ENCODE results near the gene PAXIP1.
"Not testable (repeated sequence)": the region's sequence is repeated elsewhere in the genome, so short reads cannot be mapped to it uniquely, and the experiment has no call there.

The PAXIP1 gene
- total RNA-seq: 9.2 to 17.9 (median 13.2) reads per million in 18 experiments

- DNase-seq: peak in 1 of 2 donors; percentile 51
Measured at GRCh38 chr7:155003092-155003375, at the start of gene PAXIP1. TSS of gene PAXIP1 (minus strand) at chr7:155003124. CDS start at chr7:155002929, 195 bp downstream.

GRCh38 chr7:155051355-155051754 is 48.4 kb upstream of the PAXIP1 start:
- no peak for DNase-seq

GRCh38 chr7:155048006-155048405 is 45.1 kb upstream of the PAXIP1 start:
- no peak for DNase-seq

GRCh38 chr7:155043756-155044155 is 40.8 kb upstream of the PAXIP1 start:
- DNase-seq: no peak

- no peak for DNase-seq
Measured at GRCh38 chr7:155038335-155038734, 35.4 kb upstream of the PAXIP1 start.

GRCh38 chr7:155034495-155034894 is 31.6 kb upstream of the PAXIP1 start:
- not testable (repeated sequence) for DNase-seq

GRCh38 chr7:155032978-155033377 is 30.1 kb upstream of the PAXIP1 start:
- no peak for DNase-seq

GRCh38 chr7:155027879-155028278 is 25.0 kb upstream of the PAXIP1 start:
- DNase-seq: no peak

GRCh38 chr7:155021699-155022145 is 18.8 kb upstream of the PAXIP1 start:
- DNase-seq: no peak

- no peak for DNase-seq
Measured at GRCh38 chr7:155020996-155021395, 18.1 kb upstream of the PAXIP1 start.

GRCh38 chr7:155017834-155018233 is 14.9 kb upstream of the PAXIP1 start:
- no peak for DNase-seq

GRCh38 chr7:155011086-155011485 is 8.2 kb upstream of the PAXIP1 start:
- DNase-seq: no peak

GRCh38 chr7:155009570-155010157 is 6.7 kb upstream of the PAXIP1 start:
- peak in 1 of 2 donors; percentile 7 for DNase-seq

GRCh38 chr7:155007947-155008346 is 5.0 kb upstream of the PAXIP1 start:
- DNase-seq: peak in 1 of 2 donors; percentile 8

GRCh38 chr7:155003376-155004214 is 671 bp upstream of the PAXIP1 start:
- peak; percentile 85 to 89 for DNase-seq

- peak; percentile 26 to 38 for DNase-seq
Measured at GRCh38 chr7:155002411-155003091, 373 bp downstream of the PAXIP1 start.

GRCh38 chr7:155001756-155002410 is 1.0 kb downstream of the PAXIP1 start:
- DNase-seq: no peak

- no peak for DNase-seq
Measured at GRCh38 chr7:155000795-155001194, 2.1 kb downstream of the PAXIP1 start.

- no peak for DNase-seq
Measured at GRCh38 chr7:154998481-154998880, 4.4 kb downstream of the PAXIP1 start.

- DNase-seq: no peak
Measured at GRCh38 chr7:154997840-154998370, 5.0 kb downstream of the PAXIP1 start.

GRCh38 chr7:154996756-154997155 is 6.2 kb downstream of the PAXIP1 start:
- DNase-seq: no peak

- DNase-seq: no peak
Measured at GRCh38 chr7:154996101-154996500, 6.8 kb downstream of the PAXIP1 start.

- DNase-seq: no peak
Measured at GRCh38 chr7:154994996-154995395, 7.9 kb downstream of the PAXIP1 start.
